Activated naive CD4-positive, alpha-beta T cell treated with anti-CD3 and anti-CD28 coated beads, Interleukin-2, amount 50 U/mL, for 72 hours (primary cell): ENCODE measurements around the gene NCOR1. TPM values are rescaled to one million over a fixed set of nuclear protein-coding genes. Genes with fewer than 3 reads are reported as not detected.

Source experiments
- ATAC-seq, 2 donors: fragments of 150-1000 bp; cut with Tn5 transposase; 2 replicates each; pipeline ENCODE4 v1.10.0; 2021; ENCODE audit warnings: mild to moderate bottlenecking in 2 of 2, moderate library complexity in 2 of 2
- DNase-seq, 2 donors: peaks; one replicate each; pipeline ENCODE4 v3.0.0; 2021 to 2022; ENCODE audit warnings: low spot score in 2 of 2
- H3K27ac Mint-ChIP-seq, 2 donors: one replicate each; pipeline ENCODE4 v1.8.0; 2022; ENCODE audit warnings: mild to moderate bottlenecking in 2 of 2, mixed read lengths in 2 of 2
- H3K36me3 Mint-ChIP-seq, 2 donors: one replicate each; pipeline ENCODE4 v1.8.0; 2022; ENCODE audit warnings: mixed read lengths in 2 of 2
- H3K9me3 Mint-ChIP-seq, 2 donors: one replicate each; pipeline ENCODE4 v1.8.0; 2022; ENCODE audit warnings: mixed read lengths in 2 of 2
- total RNA-seq, 2 donors: library from RNA; stranded (reverse); gene quantifications; one replicate each; pipeline ENCODE4 v1.2.3, GENCODE V29; 2022

Gene NCOR1
- total RNA-seq, 2 donors from 2014 or later, result 143 to 153 TPM

DNA sequence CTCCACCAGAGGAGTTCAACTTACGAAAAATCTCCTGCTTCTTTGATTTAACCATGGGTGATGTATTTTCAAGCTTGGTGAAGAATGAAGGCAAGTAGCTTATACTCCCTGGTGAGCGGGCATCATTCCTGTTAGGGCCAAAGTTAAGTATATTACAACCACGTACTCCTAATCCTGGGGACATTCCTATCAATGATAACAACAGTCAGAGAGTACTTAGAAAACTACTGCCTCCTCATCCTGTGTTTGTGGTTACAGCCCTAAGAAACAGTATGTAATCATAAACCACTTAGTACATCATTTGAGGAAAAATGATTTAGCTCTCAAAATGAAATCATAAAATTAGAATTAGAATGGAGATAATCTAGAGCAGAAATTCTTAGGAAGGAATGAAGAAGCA, 168.4 kb downstream of the NCOR1 start:
- Mint-ChIP-seq H3K9me3 (no peaks in the 10 kb centered on the region), H3K27ac (no peak overlapping the region), H3K36me3 (peaks cover 7 to 33% of the 10 kb centered on the region in 2 donors)
- DNase-seq (no peak), ATAC-seq (no peak)

- no peaks in the 10 kb centered on the region for H3K9me3 Mint-ChIP-seq
- ATAC-seq, result no peak
- DNase-seq, result no peak
- peaks cover 7 to 37% of the 10 kb centered on the region in 2 donors for H3K36me3 Mint-ChIP-seq
- H3K27ac Mint-ChIP-seq, result peak overlapping the region in 1 of 2 donors; percentile 19
Observed at GRCh38 chr17:16044487-16044886, 170.8 kb downstream of the NCOR1 start.

- H3K36me3 Mint-ChIP-seq, result peaks cover 11 to 49% of the 10 kb centered on the region in 2 donors
- peak overlapping the region in 1 of 2 donors; percentile 61 for H3K27ac Mint-ChIP-seq
- H3K9me3 Mint-ChIP-seq, result no peaks in the 10 kb centered on the region
- ATAC-seq (no peak), DNase-seq (no peak)
Observed at GRCh38 chr17:16040710-16041251, 174.6 kb downstream of the NCOR1 start.

DNA sequence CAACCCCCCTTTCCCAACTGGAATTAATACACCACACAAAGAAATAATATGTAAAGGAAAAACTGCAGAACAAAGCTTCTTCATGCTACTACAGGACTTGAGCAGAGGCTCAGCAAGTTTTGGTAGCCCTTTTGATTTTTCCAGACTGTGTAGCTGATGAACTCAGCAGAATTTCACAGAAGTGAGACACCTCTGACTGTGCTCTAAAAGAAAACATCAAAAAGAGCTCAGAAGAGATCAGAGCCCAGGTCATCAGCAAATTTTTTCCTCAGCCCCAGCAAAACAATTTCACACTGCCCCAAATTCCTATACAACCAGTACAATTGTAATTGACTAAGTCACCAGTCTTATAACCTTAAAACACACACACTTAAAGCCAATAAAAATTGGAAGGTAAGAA, 177.7 kb downstream of the NCOR1 start:
- no peak for ATAC-seq
- Mint-ChIP-seq H3K27ac (peak overlapping the region; percentile 53 to 75), H3K9me3 (no peaks in the 10 kb centered on the region), H3K36me3 (peaks cover 10 to 51% of the 10 kb centered on the region in 2 donors)
- no peak for DNase-seq

GRCh38 chr17:16036261-16036660, 179.1 kb downstream of the NCOR1 start:
- ATAC-seq (no peak), DNase-seq (no peak)
- no peak overlapping the region for H3K27ac Mint-ChIP-seq
- peaks cover 6 to 50% of the 10 kb centered on the region in 2 donors for H3K36me3 Mint-ChIP-seq
- H3K9me3 Mint-ChIP-seq, result no peaks in the 10 kb centered on the region

GRCh38 chr17:16033729-16034349, 181.5 kb downstream of the NCOR1 start:
- no peak for DNase-seq
- peaks cover 6 to 44% of the 10 kb centered on the region in 2 donors for H3K36me3 Mint-ChIP-seq
- no peaks in the 10 kb centered on the region for H3K9me3 Mint-ChIP-seq
- ATAC-seq, result no peak
- peak overlapping the region in 1 of 2 donors; percentile 84 for H3K27ac Mint-ChIP-seq

GRCh38 chr17:16027708-16028584, 187.4 kb downstream of the NCOR1 start:
- Mint-ChIP-seq H3K27ac (peak overlapping the region; percentile 96 to 98), H3K9me3 (no peaks in the 10 kb centered on the region), H3K36me3 (peaks cover 20 to 57% of the 10 kb centered on the region in 2 donors)
- ATAC-seq (peak; percentile 97 to 99), DNase-seq (peak; percentile 47 to 74)

DNA sequence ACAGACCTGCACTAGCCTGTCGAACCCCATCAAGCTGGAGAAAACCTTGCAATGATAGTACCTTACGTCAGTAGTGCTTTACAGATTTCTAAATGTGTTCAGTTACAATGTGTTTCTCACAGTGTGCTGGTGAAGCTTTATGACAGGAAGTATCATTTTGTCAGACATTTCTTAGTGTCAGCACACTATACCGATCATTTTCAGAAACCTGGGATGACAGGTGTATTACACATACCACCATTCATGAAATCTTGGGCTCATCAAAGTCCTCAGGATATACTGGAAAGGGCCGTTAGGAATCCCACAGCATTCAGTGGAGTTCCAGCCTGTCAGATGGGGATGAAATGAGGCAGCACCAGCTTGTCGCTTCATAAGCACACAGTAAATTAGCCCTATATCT, 188.4 kb downstream of the NCOR1 start:
- no peaks in the 10 kb centered on the region for H3K9me3 Mint-ChIP-seq
- DNase-seq (no peak), ATAC-seq (peak in 1 of 2 donors; percentile 4)
- peak overlapping the region; percentile 96 to 98 for H3K27ac Mint-ChIP-seq
- peaks cover 20 to 48% of the 10 kb centered on the region in 2 donors for H3K36me3 Mint-ChIP-seq

GRCh38 chr17:16025202-16025601, 190.1 kb downstream of the NCOR1 start:
- Mint-ChIP-seq H3K9me3 (no peaks in the 10 kb centered on the region), H3K27ac (peak overlapping the region; percentile 11 to 48), H3K36me3 (peaks cover 20 to 48% of the 10 kb centered on the region in 2 donors)
- DNase-seq (no peak), ATAC-seq (no peak)

- Mint-ChIP-seq H3K27ac (no peak overlapping the region), H3K36me3 (peaks cover 22 to 44% of the 10 kb centered on the region in 2 donors), H3K9me3 (no peaks in the 10 kb centered on the region)
- no peak for ATAC-seq
- no peak for DNase-seq
Observed at GRCh38 chr17:16023881-16024280, 191.5 kb downstream of the NCOR1 start.

GRCh38 chr17:16019347-16019746, 196.0 kb downstream of the NCOR1 start:
- ATAC-seq (no peak), DNase-seq (no peak)
- peaks cover 7 to 33% of the 10 kb centered on the region in 2 donors for H3K36me3 Mint-ChIP-seq
- no peaks in the 10 kb centered on the region for H3K9me3 Mint-ChIP-seq
- peak overlapping the region; percentile 25 to 72 for H3K27ac Mint-ChIP-seq

GRCh38 chr17:16013943-16014407, 201.4 kb downstream of the NCOR1 start:
- no peak for DNase-seq
- peaks cover 11 to 32% of the 10 kb centered on the region in 2 donors for H3K36me3 Mint-ChIP-seq
- H3K27ac Mint-ChIP-seq, result no peak overlapping the region
- ATAC-seq, result no peak
- H3K9me3 Mint-ChIP-seq, result no peaks in the 10 kb centered on the region

- ATAC-seq (peak; percentile 51 to 77), DNase-seq (no peak)
Observed at GRCh38 chr17:16007439-16007838, 207.9 kb downstream of the NCOR1 start.

GRCh38 chr17:16005636-16006035, 209.7 kb downstream of the NCOR1 start:
- Mint-ChIP-seq H3K9me3 (peaks cover 0 to 5% of the 10 kb centered on the region in 2 donors), H3K27ac (peak overlapping the region in 1 of 2 donors; percentile 12), H3K36me3 (peaks cover 40 to 63% of the 10 kb centered on the region in 2 donors)
- DNase-seq, result no peak
- no peak for ATAC-seq

More at GRCh38 chr17:16007439-16007838, 207.9 kb downstream of the NCOR1 start:
- Mint-ChIP-seq H3K27ac (no peak overlapping the region), H3K9me3 (no peaks in the 10 kb centered on the region), H3K36me3 (peaks cover 28 to 52% of the 10 kb centered on the region in 2 donors)

DNA sequence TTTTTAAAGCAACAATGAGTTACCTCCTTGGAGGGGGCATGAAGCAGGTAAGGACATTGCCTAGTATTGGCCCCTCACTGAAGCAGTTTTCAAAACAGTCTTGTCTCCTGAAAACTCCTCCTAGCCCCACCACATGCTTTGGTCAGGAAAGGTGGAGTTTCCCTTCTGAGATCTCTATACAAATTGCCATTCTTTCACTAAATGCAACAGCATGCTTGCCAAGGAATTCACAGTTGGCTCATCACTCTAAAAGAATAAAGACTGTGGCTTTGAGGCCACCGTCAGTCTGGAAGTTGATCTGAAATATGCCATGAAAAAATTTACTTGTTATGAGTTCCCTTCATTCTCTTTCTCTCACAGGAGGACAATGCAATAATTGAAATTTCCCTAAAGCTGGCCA, 211.5 kb downstream of the NCOR1 start:
- ATAC-seq, result no peak
- no peak for DNase-seq

DNA sequence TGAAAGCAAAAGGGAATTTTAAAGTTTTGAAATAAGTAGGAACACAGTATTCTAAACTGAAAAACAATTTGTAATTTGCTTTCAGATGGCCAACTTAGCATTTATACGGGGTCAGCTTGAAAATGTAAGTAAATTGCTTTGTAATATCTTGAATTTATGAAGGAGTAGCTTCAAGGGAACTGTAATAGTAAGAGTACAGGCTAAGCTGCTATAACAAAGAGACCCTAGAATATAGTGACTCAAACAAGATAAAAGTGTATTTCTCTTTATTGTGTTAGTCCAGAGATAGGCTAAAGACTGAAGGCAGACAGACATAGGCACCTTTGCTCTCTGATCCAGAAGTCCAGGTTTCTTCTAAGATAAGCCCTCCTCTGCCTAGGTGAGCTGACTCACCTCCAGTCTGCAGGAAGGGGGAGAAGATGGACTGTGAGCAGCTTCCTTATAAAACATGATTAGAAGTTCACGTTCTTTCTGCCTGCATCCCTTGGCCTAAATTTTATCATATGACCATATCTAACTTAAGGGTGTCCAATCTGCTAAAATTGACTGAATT, 212.6 kb downstream of the NCOR1 start:
- Mint-ChIP-seq H3K27ac (no peak overlapping the region), H3K9me3 (peaks cover 0 to 5% of the 10 kb centered on the region in 2 donors), H3K36me3 (peaks cover 34 to 58% of the 10 kb centered on the region in 2 donors)
- DNase-seq (no peak), ATAC-seq (no peak)

More for the DNA sequence above, 211.5 kb downstream of the NCOR1 start:
- Mint-ChIP-seq H3K27ac (no peak overlapping the region), H3K36me3 (peaks cover 43 to 68% of the 10 kb centered on the region in 2 donors), H3K9me3 (peaks cover 0 to 5% of the 10 kb centered on the region in 2 donors)
